PC-9 (cell line): ENCODE data around the gene PRDM16. TPM values are rescaled to one million over a fixed set of nuclear protein-coding genes. Genes with fewer than 3 reads are reported as not detected.

ENCODE experiments used
- BruUV-seq: library from RNA; stranded (reverse); fragments of 400-500 nt; replicated peaks from 2 replicates; lab custom pipeline; 2021; lab: Mats Ljungman, UMichigan
- CTCF ChIA-PET: fragments of 300-600 bp; sonication (Branson Sonifier 250); formaldehyde crosslinking; loops from one replicate; lab custom pipeline; 2022; ENCODE audit warnings: antibody characterized with exemption; lab: Charles Lee
- POLR2A ChIA-PET: fragments of 300-600 bp; sonication (Branson Sonifier 250); formaldehyde crosslinking; loops from one replicate; lab custom pipeline; 2022; ENCODE audit warnings: antibody characterized with exemption; ENCODE audit not compliant: unreplicated experiment; lab: Charles Lee
- DNase-seq, 2 experiments: peaks; one replicate each; pipeline versions ENCODE4 v3.0.0 to v3.0.0-alpha.2; 2015 to 2022; ENCODE audit warnings: mixed read lengths in 1 of 2
- H2AFZ ChIP-seq: fragments of 200-600 bp; sonication (generic); 2 replicates; pipeline ENCODE4 v1.8.1; 2017; ENCODE audit warnings: antibody characterized with exemption
- H3F3A ChIP-seq: fragments of 200-600 bp; sonication (generic); 2 replicates; pipeline ENCODE4 v1.8.1; 2017; ENCODE audit warnings: antibody characterized with exemption, mild to moderate bottlenecking, low read depth; ENCODE audit not compliant: insufficient read depth
- H3K27ac ChIP-seq: fragments of 200-600 bp; sonication (generic); 2 replicates; pipeline ENCODE4 v1.6.1; 2016; ENCODE audit warnings: mixed run types
- H3K27me3 ChIP-seq: fragments of 200-600 bp; sonication (generic); 2 replicates; pipeline ENCODE4 v1.6.1; 2016; ENCODE audit warnings: low read depth, mixed run types; ENCODE audit not compliant: insufficient read depth
- H3K36me3 ChIP-seq: fragments of 200-600 bp; sonication (generic); 2 replicates; pipeline ENCODE4 v1.6.1; 2016; ENCODE audit warnings: low read depth, mixed run types
- H3K4me1 ChIP-seq: fragments of 200-600 bp; sonication (generic); replicated peaks from 2 replicates; pipeline ENCODE4 v1.6.1; 2016; ENCODE audit warnings: mixed run types; ENCODE audit not compliant: insufficient read depth
- H3K4me2 ChIP-seq: fragments of 200-600 bp; sonication (generic); 2 replicates; pipeline ENCODE4 v1.6.1; 2017; ENCODE audit warnings: mixed run types
- H3K4me3 ChIP-seq: fragments of 200-600 bp; sonication (generic); 2 replicates; pipeline ENCODE4 v1.6.1; 2016; ENCODE audit warnings: mixed run types
- H3K79me2 ChIP-seq: fragments of 200-600 bp; sonication (generic); 2 replicates; pipeline ENCODE4 v1.6.1; 2017; ENCODE audit warnings: low read depth, mixed run types
- H3K9me2 ChIP-seq: fragments of 200-600 bp; sonication (generic); 2 replicates; pipeline ENCODE4 v1.8.1; 2017; ENCODE audit warnings: mild to moderate bottlenecking; ENCODE audit not compliant: insufficient read depth
- H3K9me3 ChIP-seq: fragments of 200-600 bp; sonication (generic); 2 replicates; pipeline ENCODE4 v1.8.1; 2016; ENCODE audit warnings: low read depth; ENCODE audit not compliant: insufficient read depth
- H4K20me1 ChIP-seq: fragments of 200-600 bp; sonication (generic); 2 replicates; pipeline ENCODE4 v1.8.1; 2017; ENCODE audit not compliant: insufficient read depth
- EZH2 ChIP-seq: fragments of 200-600 bp; sonication (generic); IDR thresholded peaks from 2 replicates; pipeline ENCODE4 v1.8.0; 2017; ENCODE audit warnings: antibody characterized with exemption, low read depth
- intact Hi-C: fragments of 100-400 bp; cut with micrococcal nuclease; formaldehyde crosslinking; loops from one replicate; pipeline ENCODE4 v1.10.0; 2022; ENCODE audit not compliant: unreplicated experiment
- total RNA-seq: library from RNA; stranded (reverse); gene quantifications from 2 replicates; pipeline ENCODE4 v1.2.3, GENCODE V29; 2021
- TF ChIP-seq, protein P1 (sequence below): fragments of 200-600 bp; sonication (generic); conservative IDR thresholded peaks from 2 replicates; pipeline ENCODE4 v1.6.1; 2017; ENCODE audit warnings: mixed run types, antibody characterized with exemption, mild to moderate bottlenecking, moderate library complexity

PRDM16 gene
- total RNA-seq, 1 experiment from 2014 or later = not detected

DNA sequence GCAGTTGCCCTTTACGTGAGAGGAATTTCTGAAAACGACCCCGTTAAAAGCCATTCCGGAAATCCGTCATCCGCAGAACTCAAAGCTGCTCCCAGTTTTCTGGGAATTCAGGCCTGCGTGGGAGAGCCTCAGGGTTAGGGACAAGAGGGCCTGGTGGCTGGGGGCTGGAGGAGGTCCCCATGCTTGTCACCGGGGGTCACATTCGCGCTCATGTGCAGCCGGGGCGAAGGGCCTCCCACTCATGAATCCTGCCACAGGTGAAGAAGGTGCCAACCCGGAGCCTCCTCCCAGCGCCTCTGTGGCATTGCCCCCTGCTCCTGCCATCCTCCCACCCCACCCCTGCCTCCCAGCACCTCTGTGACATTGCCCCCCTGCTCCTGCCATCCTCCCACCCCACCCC, 98.3 kb downstream of the PRDM16 start:
- no TSS peak for BruUV-seq
- Histone ChIP-seq H3K27ac (no peak overlapping the region), H3K27me3 (peaks cover 45% of the 10 kb centered on the region), H3K4me1 (no peaks in the 10 kb centered on the region), H3K9me2 (no peaks in the 10 kb centered on the region), H3K4me2 (no peak overlapping the region), H4K20me1 (no peaks in the 10 kb centered on the region), H3K9me3 (no peaks in the 10 kb centered on the region), H3F3A (no peaks in the 10 kb centered on the region), H3K36me3 (no peaks in the 10 kb centered on the region), H3K4me3 (no peak overlapping the region), H3K79me2 (no peaks in the 10 kb centered on the region), H2AFZ (no peak overlapping the region)
- ChIA-PET POLR2A (no interaction called here), CTCF (no interaction called here)
- DNase-seq = no peak
- TF ChIP-seq, protein P1, sequence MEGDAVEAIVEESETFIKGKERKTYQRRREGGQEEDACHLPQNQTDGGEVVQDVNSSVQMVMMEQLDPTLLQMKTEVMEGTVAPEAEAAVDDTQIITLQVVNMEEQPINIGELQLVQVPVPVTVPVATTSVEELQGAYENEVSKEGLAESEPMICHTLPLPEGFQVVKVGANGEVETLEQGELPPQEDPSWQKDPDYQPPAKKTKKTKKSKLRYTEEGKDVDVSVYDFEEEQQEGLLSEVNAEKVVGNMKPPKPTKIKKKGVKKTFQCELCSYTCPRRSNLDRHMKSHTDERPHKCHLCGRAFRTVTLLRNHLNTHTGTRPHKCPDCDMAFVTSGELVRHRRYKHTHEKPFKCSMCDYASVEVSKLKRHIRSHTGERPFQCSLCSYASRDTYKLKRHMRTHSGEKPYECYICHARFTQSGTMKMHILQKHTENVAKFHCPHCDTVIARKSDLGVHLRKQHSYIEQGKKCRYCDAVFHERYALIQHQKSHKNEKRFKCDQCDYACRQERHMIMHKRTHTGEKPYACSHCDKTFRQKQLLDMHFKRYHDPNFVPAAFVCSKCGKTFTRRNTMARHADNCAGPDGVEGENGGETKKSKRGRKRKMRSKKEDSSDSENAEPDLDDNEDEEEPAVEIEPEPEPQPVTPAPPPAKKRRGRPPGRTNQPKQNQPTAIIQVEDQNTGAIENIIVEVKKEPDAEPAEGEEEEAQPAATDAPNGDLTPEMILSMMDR = no peak
- TF ChIP-seq EZH2 = no peak
- intact Hi-C loops = no loop called here

DNA sequence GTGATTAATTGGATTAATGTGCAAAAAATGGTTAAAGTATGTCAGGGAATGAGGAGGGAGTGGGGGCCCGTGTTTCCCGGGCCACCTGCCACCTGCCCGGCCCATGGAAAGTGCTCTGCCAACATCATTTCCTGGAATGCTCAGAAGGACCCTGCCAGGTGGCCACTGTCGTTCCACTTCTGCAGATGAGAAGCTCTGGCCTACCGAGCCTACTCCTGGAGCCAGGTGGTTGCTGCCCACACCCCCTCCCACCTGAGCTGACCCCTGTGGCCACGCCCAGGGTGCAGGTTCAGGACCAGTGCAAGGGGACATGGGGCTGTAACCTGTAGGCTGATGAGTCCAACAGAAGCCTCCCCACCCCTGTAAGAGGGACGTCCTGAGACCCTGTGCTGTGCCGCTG, 99.7 kb downstream of the PRDM16 start:
- Histone ChIP-seq H3K79me2 (no peaks in the 10 kb centered on the region), H3F3A (no peaks in the 10 kb centered on the region), H3K36me3 (no peaks in the 10 kb centered on the region), H3K4me3 (no peak overlapping the region), H3K27me3 (peaks cover 59% of the 10 kb centered on the region), H4K20me1 (no peaks in the 10 kb centered on the region; the same call in 1 of the 2 replicates), H3K9me2 (no peaks in the 10 kb centered on the region), H3K27ac (no peak overlapping the region), H2AFZ (no peak overlapping the region), H3K4me2 (no peak overlapping the region), H3K9me3 (no peaks in the 10 kb centered on the region), H3K4me1 (no peaks in the 10 kb centered on the region)
- POLR2A ChIA-PET = no interaction called here
- TF ChIP-seq, protein P1 = no peak
- no peak for TF ChIP-seq EZH2
- BruUV-seq = no TSS peak
- DNase-seq = no peak
- intact Hi-C loops = no loop called here
- CTCF ChIA-PET = no interaction called here

DNA sequence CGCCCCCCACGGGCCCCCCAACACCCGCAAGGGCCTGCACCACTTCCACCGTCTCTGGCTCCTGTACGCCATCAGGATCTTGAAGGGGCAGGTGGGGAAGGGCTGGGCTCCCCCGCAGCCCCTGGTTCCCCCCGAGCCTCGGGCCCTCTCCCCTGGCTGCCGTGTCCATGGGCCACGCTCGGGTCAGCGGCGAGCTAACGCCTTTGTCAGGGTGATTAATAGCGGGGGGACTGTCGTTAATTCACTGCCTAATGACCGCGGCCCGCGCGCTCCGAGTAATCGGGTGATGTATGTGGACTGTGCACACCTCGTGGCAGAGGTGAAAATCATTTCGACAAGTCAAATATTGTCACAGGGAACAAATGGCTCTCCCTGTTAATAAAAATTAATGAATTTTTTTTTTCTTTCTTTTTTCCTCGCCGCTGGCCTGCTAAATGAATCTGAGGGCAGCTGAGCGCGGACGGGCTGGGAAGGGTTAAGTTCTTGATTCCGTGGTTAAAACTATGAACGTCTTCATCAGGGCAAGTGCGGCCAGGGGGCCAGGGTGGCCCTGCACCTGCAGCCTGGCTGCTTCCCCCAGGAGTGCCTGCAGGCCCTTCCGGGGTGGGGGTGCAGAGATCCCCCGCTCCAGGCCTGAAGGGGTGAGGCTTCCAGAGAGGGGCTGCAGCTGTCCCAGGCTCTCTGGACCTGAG, 100.8 kb downstream of the PRDM16 start:
- CTCF ChIA-PET = no interaction called here
- BruUV-seq = no TSS peak
- Histone ChIP-seq H3K27me3 (peaks cover 64% of the 10 kb centered on the region), H3K36me3 (no peaks in the 10 kb centered on the region), H3K4me3 (no peak overlapping the region), H3K27ac (no peak overlapping the region), H4K20me1 (no peaks in the 10 kb centered on the region; the same call in 1 of the 2 replicates), H3F3A (no peaks in the 10 kb centered on the region), H2AFZ (no peak overlapping the region), H3K4me2 (no peak overlapping the region), H3K4me1 (no peaks in the 10 kb centered on the region), H3K9me2 (no peaks in the 10 kb centered on the region), H3K79me2 (no peaks in the 10 kb centered on the region), H3K9me3 (no peaks in the 10 kb centered on the region)
- DNase-seq = no peak
- POLR2A ChIA-PET = no interaction called here
- TF ChIP-seq EZH2 = no peak
- TF ChIP-seq, protein P1 = no peak
- intact Hi-C loops = no loop called here
